Brain pericyte (primary cell): ENCODE data around the gene PPM1L.
"Not testable (repeated sequence)": the region's sequence is repeated elsewhere in the genome, so short reads cannot be mapped to it uniquely, and the experiment has no call there.

ENCODE experiments used
- DNase-seq: peaks from one replicate; pipeline ENCODE4 v3.0.0-alpha.2; 2012; ENCODE audit warnings: low read depth, low spot score

PPM1L gene

DNA sequence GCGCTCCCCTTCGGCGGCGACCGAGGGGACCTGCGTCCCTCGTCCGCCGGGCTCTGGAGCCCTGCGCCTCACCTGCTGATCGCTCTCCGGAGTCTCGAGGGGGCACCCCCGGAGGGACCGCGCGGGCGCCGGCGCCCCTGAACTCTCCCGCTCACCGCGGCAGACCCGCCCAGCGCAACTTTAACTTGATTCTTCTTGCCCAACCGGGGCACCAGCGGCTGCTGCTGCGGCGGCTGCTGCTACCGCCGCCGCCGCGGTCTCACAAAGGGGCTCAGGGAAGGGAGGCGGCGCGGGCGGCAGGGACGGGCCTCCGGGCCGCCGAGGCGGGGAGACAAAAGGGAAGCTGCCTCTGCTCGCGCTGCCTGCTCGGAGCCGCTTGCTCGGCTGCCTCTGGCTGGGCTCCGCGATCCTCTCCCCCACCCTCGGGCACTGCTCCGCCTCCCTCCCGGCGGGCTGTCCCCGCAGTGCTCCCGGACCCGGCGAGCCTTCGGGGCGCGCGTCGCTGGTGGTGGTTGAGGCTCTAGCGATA lies at the start of gene PPM1L:
PPM1L (plus strand) TSS at position 456 of the 529 bp plus-strand sequence.
- no peak for DNase-seq

DNA sequence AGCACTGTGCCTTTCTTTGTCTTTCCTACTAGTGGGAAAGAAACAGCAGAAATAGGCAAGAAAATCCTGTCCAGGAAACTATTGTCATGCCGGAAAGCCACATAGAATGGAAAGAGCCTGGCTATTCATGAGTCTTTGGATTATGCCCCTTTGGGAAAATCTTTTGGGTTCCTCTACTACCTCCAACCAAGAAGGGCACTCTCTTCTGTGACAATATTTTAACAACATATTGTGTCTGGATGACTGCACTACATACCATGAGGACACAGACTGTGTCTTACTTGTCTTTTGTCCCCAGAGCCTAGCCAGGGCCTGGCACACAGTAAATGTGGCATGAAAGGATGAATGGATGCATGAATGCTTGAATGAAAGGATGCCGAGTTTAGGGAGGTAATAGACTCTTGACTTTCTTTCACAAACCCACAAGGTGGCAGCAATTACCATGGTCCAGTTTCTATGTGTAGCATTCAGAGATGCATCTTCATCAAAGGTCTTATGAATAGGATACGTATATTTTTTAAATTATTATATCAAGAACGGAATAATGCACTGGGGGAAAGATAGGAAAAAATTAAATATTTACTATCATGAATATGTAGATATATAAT lies 48.7 kb upstream of the PPM1L start:
- DNase-seq, result no peak

DNA sequence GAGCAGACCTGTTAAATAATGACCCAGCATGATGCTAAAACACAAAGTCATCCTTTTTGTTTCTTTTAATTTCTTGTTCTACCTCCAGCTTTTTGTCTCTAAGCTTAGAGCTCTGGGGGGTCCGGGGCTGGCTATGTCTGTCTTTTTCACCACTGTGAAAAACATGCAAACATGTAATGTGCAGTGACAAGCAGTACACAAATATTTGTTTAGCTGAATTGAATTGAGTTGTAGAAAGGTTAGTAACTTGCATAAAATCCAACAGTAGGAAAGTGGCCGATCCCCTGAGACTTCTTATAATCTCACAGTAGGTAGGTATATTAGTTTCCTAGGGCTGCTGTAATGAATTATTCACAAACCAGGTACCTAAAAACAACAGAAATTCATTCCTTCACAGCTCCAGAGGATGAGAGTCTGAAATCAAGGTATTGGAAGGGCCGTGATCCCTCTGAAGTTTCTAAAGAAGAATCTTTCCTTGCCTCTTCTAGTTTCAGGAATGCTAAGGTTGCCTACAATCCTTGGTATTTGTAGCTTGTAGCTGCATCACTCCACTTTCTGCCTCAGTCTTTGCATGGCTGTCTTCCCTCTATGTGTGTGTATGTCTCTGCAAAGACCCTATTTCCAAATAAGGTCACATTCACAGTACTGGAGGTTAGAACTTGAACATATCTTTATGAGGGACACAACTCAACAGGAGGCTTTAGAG lies 46.4 kb upstream of the PPM1L start:
- no peak for DNase-seq

DNA sequence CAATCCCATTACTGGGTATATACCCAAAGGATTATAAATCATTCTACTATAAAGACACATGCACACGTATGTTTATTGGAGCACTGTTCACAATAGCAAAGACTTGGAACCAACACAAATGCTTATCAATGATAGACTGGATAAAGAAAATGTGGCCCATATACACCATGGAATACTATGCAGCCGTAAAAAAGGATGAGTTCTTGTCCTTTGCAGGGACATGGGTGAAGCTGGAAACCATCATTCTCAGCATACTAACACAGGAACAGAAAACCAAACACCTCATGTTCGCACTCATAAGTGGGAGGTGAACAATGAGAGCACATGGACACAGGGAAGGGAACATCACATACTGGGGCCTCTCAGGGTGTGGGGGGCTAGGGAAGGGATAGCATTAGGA lies 42.9 kb upstream of the PPM1L start:
- DNase-seq, result not testable (repeated sequence)

DNA sequence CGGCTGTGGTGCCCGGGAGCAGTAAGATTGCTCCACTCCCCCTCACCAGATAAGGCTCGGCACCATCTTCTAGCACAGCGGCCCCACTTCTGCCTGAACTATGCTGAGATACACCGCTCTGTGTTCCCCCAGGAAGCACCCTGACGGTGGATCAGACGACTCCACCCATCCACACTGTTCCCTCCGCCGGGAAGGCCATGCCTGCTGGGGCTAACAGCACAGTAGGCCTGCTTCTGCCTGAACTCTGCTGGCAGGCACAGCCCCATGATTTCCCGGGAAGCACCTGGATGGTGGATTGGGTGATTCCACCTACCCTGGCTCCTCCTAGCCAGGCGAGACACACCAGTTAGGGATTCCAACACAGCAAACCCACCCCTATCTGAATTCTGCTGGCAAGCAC lies 36.3 kb upstream of the PPM1L start:
- no peak for DNase-seq

DNA sequence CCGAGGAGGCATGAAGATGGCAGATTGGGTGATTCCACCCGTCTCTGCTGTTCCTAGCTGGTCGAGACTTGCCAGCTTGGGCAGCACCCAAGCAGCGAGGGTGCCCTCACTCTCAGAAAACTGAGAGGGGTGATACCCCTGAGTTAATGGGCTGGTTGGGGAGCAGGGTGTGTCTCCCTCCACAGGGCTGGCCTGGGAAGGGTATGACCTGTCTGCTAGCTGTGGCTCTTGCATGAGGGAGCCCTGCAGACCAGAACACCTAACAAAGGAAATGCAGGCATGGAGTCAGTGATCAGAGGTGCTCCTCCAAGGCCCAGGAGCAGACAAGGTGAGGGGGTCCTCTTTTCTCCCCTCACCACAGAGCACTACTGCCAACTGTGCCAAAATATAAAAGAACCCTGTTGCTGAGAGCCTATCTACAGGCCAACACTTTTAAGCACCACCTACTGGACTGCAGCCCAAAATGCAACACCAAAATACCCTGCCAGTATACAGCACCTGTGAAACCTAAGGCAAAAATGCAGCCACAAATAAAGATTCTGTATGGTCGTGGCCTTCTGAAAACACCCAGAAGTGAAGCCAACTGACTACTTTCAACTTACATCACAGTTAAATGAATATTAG lies 35.8 kb upstream of the PPM1L start:
- DNase-seq, result no peak

DNA sequence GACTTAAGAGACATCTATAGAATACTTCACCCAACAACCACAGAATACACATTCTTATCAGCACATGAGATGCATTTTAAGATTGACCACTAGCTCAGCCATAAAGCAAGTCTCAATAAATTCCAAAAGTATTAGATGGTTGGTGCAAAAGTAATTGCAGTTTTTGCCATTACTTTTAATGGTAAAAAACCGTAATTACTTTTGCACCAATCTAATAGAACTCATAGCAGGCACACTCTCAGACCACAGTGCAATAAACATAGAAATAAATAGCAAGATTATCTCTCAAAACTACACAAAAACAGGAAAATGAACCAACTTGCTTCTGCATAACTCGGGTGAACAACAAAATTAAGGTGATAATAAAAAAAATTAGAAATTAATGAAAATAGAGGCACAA lies 33.7 kb upstream of the PPM1L start:
- no peak for DNase-seq

DNA sequence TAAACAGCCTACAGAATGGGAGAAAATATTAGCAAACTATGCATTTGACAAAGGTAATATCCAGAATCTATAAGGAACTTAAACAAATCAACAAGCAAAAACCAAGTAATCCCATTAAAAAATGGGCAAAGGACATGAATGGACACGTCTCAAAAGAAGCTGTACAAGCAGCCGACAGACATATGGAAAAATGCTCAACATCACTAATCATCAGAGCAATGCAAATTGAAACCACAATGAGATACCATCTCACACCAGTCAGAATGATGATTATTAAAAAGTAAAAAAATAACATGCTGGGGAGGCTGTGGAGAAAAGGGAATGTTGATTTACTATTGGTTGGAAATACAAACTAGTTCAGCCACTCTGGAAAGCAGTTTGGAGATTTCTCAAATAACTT lies 30.7 kb upstream of the PPM1L start:
- no peak for DNase-seq

DNA sequence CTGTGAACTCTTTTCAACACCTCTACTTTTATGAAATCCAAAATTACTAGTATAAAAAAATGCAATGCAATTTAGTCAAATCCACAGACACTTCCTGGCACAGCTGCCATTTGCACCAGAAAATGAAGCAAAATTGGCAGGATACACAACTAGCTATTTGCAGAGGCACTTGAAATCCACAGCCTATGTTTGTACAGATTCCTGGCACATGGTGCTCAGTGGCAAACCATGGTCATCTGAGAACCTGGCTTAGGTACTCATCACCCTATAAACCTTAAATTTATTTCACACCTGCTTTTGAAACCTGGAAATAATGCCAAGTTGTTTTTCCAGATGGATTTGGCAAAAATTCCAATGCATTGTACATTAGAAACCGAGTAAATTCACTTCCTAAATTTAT lies 20.2 kb upstream of the PPM1L start:
- no peak for DNase-seq

DNA sequence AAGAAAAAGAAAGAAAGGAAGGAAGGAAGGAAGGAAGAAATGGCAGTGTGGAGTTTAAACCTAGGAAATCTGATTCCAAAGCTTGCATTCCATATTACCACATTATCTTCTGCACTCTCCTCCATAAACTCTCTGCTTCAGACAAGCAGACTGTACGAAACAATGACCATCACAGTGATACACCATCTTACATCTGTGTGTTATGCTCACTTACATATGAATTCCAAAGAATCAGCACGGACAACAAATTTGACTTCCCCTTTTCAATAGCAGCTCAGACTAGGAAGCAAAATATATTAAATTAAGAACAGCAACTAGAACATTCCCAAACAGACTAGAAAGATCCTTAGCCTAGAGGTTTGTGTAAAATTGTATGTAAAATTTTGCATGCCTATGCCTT lies 18.0 kb upstream of the PPM1L start:
- no peak for DNase-seq

DNA sequence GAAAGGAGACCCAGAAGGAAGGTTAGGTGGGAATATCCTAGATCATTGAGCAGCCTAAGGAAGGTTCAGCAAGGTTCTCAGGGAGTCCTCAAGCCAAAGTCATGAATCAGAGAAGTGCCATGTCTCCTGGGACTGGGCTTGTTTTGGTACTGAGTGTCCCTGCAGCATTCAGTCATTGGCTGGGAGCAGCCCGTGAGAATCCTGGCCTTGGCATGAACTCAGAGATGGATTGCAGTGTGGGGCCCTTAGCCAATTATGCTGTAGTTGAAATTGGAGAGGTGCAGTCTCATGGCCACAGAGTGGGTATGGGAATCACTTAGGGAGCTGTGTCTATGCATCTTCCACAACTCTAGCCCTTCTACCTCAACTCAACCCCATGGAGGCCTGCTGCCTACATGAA lies 17.0 kb upstream of the PPM1L start:
- DNase-seq, result no peak

DNA sequence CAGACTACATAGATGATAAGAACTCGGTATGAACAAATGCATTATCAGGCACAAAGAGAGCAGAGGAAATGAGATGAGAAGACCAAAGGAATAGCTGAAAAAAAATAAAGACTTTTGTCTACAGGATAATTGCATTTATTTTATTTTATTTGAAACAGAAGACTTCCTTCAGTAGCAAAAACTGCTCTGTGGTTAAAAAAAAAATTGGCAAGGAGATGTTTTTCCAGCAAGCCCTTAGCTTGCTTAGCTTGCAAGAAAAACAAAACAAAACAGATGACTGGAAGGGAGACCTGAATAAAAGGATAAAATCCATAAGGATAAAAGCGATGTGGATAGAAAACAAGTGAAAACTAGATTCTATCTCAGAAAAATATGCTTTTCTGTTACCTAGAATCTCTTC lies 9.1 kb upstream of the PPM1L start:
- DNase-seq, result no peak

DNA sequence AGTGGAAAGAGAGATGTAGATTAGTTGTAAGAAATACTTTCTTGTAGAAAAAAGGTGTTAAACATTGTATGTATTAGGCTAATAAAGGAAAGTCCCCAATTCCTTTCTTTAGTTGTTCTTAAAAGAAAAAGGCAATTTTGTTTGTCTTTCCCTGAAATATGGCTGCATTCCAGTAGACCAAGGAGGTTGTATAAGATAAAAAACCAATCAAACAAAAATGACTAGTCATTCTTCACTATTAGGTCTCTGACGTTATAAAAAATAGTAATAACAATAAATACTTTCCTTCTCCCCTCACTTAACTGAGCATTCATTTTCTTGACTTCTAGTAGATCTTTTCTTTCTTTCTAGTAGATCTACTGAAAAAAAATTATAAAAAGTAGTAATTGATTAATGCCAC lies 8.6 kb upstream of the PPM1L start:
- no peak for DNase-seq

DNA sequence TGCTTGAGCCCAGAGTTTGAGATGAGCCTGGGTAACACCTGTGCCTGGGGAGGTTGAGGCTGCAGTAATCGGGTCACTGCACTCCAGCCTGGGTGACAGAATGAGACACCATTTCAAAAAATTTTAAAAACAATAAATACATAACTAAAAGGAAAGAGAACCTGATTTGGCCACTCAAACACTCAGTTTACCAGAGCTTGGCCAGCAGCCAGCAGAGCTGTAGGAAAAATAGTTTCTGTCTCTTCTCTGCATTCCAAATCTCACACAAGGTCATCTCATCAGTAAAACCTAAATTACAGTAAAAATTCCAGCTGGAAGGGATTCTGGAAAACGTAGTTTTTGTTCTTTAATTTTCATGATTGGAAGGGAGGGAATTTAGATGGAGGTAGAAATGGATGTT lies 7.8 kb upstream of the PPM1L start:
- no peak for DNase-seq

DNA sequence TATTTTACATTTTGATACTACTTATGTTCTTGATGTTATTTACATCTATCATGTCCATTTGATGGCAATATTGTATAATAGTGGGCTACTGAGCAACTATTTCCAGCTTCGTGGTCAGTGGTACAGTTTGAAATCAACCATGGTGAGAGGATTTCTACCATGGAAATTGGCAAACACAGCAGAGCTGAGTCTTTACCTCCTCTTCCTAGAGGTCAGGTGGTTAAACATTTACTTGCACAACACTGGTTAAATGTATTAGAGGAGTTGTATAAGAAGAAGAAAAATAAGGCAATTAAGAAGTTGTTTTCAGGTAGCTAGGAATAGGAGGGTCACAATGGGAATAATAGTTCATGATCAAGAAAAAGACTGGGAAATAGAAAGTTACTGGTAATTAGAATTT lies 7.2 kb upstream of the PPM1L start:
- DNase-seq, result no peak

DNA sequence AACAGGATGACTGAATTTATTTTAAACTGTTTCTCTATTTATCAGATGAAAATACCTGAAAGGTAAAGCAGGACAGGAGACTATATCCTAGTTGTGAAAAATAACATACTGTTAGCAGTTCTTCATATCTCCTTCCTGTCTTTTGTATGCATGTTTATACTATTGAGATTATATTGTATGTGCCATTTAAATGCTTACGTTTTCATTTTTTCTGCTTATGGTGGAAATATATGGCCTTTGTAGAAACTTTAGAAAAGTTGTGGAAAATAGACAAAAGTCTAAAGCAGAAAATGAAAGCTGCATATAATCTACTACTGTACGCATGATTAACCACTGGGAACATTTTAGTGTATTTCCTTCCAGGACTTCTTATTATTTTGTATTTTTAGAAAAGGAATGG lies 2.1 kb upstream of the PPM1L start:
- no peak for DNase-seq

DNA sequence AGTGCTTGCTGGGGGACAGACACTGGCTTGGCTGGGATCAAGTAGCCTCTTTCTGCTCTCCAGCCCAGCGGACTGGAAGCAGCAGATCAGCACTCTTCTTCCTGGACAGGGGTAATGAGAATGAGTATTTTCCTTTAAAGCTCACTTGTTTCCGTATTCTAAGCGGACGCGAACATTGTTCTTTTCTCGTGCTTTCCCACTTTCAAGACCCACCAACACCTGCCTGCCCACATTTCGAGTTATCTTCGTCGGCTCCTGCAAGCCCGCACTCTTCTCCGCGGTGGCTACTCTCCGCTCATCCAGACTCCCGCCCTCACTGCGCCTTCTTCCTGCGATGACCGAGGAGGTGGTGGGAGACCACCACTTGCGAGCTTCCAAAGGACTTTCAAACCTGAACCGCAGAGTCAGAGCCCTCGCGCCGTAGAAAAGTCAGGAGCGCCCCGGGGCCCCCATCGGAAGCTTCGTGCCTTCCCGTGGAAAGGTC lies 1.6 kb upstream of the PPM1L start:
- no peak for DNase-seq

DNA sequence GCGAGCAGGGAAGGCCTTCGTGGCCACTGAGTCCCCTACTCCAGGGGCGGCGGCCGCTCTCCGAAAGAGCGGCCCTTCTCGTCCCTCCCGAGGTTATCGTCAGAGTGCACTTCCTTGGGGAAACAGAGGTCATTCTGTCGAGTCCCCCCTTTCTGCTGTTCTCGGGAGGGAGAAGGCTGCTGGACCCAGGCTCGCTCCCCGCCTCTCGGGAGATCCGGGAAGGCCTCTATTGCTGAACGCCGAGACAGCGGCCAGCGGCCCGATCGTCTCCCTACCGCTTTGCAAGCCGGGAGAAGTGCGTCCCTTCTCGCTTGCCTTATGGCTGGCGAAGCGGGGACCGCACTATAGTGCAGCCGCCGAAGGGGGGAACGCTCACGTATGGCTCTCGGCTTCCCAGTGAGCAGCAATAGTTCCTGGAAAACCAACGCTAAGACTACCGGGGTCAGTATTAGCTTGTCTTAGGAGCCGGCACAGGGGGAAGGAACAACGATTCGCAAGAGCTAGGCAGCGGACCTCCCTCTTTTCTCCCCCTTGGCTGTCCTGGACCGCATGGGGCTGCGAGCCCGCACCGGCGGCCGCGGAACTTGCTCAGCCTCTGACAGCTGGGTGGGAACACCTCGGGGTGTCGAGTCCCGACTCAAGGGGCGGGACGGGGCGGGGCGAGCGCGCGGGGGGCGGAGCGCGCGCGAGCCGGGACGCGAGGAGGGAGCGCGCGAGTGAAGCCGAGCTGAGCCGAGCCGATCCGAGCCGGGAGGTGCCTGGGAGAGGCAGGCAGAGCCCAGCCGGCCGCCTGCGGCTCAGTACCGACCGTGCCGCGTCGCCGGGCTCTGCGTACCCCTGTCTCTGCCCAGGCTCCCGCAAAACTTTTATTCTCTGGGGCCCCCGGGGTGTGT lies 930 bp upstream of the PPM1L start:
- peak; percentile 84 for DNase-seq

DNA sequence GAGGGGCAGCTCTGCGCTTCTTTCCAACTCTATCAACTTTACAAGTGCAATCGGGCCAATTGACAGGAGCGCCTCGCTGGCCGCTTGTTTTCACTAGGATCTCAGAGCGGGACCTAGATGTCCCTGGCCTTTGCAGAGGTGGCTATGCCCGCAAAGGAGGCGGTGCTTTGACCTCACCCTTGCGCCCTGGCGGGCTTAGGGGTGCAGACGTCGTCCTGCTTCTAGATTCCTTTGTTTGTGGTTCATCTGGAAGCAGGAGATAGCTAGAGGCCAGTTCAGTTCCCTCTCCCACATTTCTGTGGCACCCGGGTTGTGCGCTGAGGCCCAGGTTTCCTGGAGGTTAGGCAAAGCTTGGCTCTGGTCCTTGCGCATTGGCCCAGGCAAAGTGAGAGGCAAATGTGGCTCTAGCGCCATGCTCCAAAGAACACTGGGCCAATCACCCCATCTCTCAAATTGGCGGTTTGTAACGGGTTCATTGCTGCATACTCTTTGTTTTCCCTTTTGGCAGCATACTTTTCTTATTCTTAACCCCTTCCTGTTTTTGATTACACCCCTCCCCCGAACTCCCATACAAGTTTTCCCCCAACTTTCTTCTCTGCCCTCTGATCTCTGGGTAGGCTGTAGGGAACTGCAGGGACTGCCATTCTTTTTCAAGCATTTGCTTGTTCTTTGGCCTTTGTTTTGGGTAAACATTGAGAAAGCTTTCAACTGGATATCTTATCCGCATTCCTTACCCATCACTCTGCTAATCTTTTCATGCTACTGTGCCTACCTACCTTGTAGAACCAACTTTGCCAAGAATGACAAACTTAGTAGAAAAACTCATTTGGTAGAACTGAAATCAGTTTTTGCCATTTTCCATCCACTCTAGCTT lies 1.4 kb downstream of the PPM1L start:
- DNase-seq, result no peak

DNA sequence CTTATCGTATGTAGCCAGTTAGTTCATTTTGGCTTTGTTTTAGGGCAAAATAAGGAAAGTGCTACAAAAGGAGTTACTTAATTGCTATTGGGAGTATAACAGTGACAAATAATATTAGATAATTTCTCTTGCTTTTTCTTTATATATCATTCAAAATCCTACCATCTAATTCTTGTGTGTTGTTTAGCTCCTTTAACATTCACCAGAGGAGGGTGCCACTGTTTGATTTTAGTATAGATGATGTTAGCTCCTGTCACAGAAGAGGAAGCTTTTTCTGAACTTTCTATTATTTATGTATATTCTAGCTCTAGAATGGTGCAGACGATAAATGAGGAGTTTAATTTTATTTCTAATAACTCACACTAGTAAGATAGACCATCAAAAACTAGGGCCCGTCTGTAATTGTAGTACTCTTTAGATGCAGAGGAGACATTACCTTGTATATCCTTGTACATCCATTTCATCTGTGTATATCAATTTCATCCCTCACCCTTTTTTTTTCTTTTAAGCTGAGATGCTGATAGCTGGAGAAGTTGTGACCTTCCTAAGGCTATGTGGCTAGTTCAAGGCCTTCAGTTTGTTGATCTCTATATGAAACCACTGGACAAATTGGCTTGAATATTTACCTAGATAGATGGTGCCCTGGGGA lies 3.0 kb downstream of the PPM1L start:
- DNase-seq, result no peak
